IMR-90 (cell line): ENCODE measurements around the gene ARF3. TPM values are rescaled to one million over a fixed set of nuclear protein-coding genes. Genes with fewer than 3 reads are reported as not detected.

Experiments used
- CEBPB ChIP-seq: IDR thresholded peaks from 2 replicates; pipeline ENCODE4 v1.6.1; 2012; ENCODE audit warnings: low read depth, low read length, improper control_type of control experiment
- ELK1 ChIP-seq: fragments of 150-350 bp; IDR thresholded peaks from 2 replicates; pipeline ENCODE4 v1.6.1; 2016; ENCODE audit warnings: low read depth, mild to moderate bottlenecking, low read length, moderate library complexity, borderline replicate concordance
- FOS ChIP-seq: fragments of 150-350 bp; IDR thresholded peaks from 2 replicates; pipeline ENCODE4 v1.6.1; 2016; ENCODE audit warnings: low read depth, low read length
- MAZ ChIP-seq: IDR thresholded peaks from 2 replicates; pipeline ENCODE4 v1.6.1; 2012; ENCODE audit warnings: low read depth, mild to moderate bottlenecking, low read length, improper control_type of control experiment, moderate library complexity, borderline replicate concordance
- NFE2L2 ChIP-seq: fragments of 150-350 bp; IDR thresholded peaks from 2 replicates; pipeline ENCODE4 v1.6.1; 2016; ENCODE audit warnings: low read depth, mild to moderate bottlenecking, low read length
- SMC3 ChIP-seq: fragments of 150-350 bp; IDR thresholded peaks from 2 replicates; pipeline ENCODE4 v1.6.1; 2016; ENCODE audit warnings: low read depth, mild to moderate bottlenecking, antibody characterized with exemption, low read length, moderate library complexity
- polyA plus RNA-seq, 3 experiments: library from polyadenylated mRNA; depleted of rRNA; stranded (reverse); fragments of >200 nt; gene quantifications; 2 replicates each; pipeline ENCODE4 v1.2.3, GENCODE V29; 2012; ENCODE audit warnings: low replicate concordance in 1 of 3
- total RNA-seq: library from RNA; depleted of rRNA; stranded (reverse); fragments of >200 nt; gene quantifications from 2 replicates; pipeline ENCODE4 v1.2.3, GENCODE V29; 2012

Gene ARF3
- total and polyA plus RNA-seq, 2 of the 4 experiments (the other 2 are of a cell fraction) = 97.7 to 198 TPM

- no peak for TF ChIP-seq ELK1
- TF ChIP-seq NFE2L2 = no peak
- TF ChIP-seq CEBPB = no peak
- TF ChIP-seq FOS = no peak
- TF ChIP-seq MAZ = no peak
- TF ChIP-seq SMC3 = no peak
Measured at GRCh38 chr12:48978291-48978740, 21.0 kb upstream of the ARF3 start, which contains the start of gene WNT1 (continued).
